KMS-11 (cell line): ENCODE data around the gene GABRB3.

Experiments used
- H2AFZ ChIP-seq: fragments of 200-600 bp; sonication (generic); 2 replicates; pipeline ENCODE4 v1.6.1; 2016; ENCODE audit warnings: antibody characterized with exemption, mixed run types, low read depth
- H3K27ac ChIP-seq: fragments of 200-600 bp; sonication (generic); 2 replicates; pipeline ENCODE4 v1.6.1; 2016; ENCODE audit warnings: mild to moderate bottlenecking, mixed run types
- H3K27me3 ChIP-seq: fragments of 200-600 bp; sonication (generic); 2 replicates; pipeline ENCODE4 v1.6.1; 2017; ENCODE audit warnings: mild to moderate bottlenecking, low read depth, mixed run types, moderate library complexity; ENCODE audit not compliant: insufficient read depth
- H3K36me3 ChIP-seq: fragments of 200-600 bp; sonication (generic); 2 replicates; pipeline ENCODE4 v1.6.1; 2017; ENCODE audit warnings: mild to moderate bottlenecking, mixed run types; ENCODE audit not compliant: insufficient read depth
- H3K4me1 ChIP-seq: fragments of 200-600 bp; sonication (generic); 2 replicates; pipeline ENCODE4 v1.6.1; 2016; ENCODE audit warnings: mild to moderate bottlenecking, low read depth, mixed run types; ENCODE audit not compliant: poor library complexity, severe bottlenecking
- H3K4me2 ChIP-seq: fragments of 200-600 bp; sonication (generic); 2 replicates; pipeline ENCODE4 v1.7.0; 2016; ENCODE audit warnings: mild to moderate bottlenecking, mixed run types
- H3K4me3 ChIP-seq: fragments of 200-600 bp; sonication (generic); IDR thresholded peaks from 2 replicates; pipeline ENCODE4 v1.6.1; 2017; ENCODE audit warnings: low read depth, low read length, mixed read lengths; ENCODE audit not compliant: insufficient read depth
- H3K79me2 ChIP-seq: fragments of 200-600 bp; sonication (generic); 2 replicates; pipeline ENCODE4 v1.6.1; 2016; ENCODE audit warnings: low read depth, mixed run types; ENCODE audit not compliant: insufficient read depth
- H3K9ac ChIP-seq: fragments of 200-600 bp; sonication (generic); 2 replicates; pipeline ENCODE4 v1.6.1; 2016; ENCODE audit warnings: mild to moderate bottlenecking, mixed run types
- H4K20me1 ChIP-seq: fragments of 200-600 bp; sonication (generic); 2 replicates; pipeline ENCODE4 v1.6.1; 2016; ENCODE audit warnings: mild to moderate bottlenecking, mixed run types; ENCODE audit not compliant: insufficient read depth
- TF ChIP-seq, protein P1 (sequence below): fragments of 200-600 bp; sonication (generic); conservative IDR thresholded peaks from 2 replicates; pipeline ENCODE4 v1.6.1; 2017; ENCODE audit warnings: low read depth, mild to moderate bottlenecking, antibody characterized with exemption, low read length, moderate library complexity, mixed read lengths

Gene GABRB3

DNA sequence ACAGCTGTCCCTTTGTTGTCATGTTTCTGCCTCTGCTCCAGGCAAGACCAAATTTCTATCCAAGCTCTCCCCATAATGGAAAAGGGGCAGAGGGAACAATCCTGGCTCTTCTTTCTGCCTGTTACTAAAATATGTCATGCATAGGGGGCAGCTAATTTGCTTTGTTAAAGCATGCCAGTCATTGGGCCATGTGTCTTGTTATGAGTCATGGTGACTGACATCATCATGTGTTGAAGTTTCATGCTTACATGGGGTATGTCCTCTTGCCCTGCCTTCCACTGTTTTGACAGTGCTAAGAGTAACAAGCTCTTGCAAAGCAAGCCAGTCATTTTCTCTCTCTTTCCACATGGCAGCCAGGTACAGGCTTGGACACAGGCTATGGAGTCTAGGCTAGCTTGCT, 268.9 kb downstream of the GABRB3 start:
- Histone ChIP-seq H3K36me3 (no peaks in the 10 kb centered on the region), H3K4me2 (no peak overlapping the region)

More for the DNA sequence above, 268.9 kb downstream of the GABRB3 start:
- TF ChIP-seq, protein P1, sequence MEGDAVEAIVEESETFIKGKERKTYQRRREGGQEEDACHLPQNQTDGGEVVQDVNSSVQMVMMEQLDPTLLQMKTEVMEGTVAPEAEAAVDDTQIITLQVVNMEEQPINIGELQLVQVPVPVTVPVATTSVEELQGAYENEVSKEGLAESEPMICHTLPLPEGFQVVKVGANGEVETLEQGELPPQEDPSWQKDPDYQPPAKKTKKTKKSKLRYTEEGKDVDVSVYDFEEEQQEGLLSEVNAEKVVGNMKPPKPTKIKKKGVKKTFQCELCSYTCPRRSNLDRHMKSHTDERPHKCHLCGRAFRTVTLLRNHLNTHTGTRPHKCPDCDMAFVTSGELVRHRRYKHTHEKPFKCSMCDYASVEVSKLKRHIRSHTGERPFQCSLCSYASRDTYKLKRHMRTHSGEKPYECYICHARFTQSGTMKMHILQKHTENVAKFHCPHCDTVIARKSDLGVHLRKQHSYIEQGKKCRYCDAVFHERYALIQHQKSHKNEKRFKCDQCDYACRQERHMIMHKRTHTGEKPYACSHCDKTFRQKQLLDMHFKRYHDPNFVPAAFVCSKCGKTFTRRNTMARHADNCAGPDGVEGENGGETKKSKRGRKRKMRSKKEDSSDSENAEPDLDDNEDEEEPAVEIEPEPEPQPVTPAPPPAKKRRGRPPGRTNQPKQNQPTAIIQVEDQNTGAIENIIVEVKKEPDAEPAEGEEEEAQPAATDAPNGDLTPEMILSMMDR: no peak
- Histone ChIP-seq H3K79me2 (no peaks in the 10 kb centered on the region), H4K20me1 (no peaks in the 10 kb centered on the region), H3K27ac (no peak overlapping the region), H3K27me3 (no peaks in the 10 kb centered on the region), H2AFZ (no peak overlapping the region), H3K4me1 (no peaks in the 10 kb centered on the region), H3K4me3 (no peak overlapping the region), H3K9ac (no peak overlapping the region)
